Panc1 (cell line): ENCODE results near the gene SLC7A4. TPM values are rescaled to one million over a fixed set of nuclear protein-coding genes. Genes with fewer than 3 reads are reported as not detected.

Experiments
- ATAC-seq: fragments of 200-7000 bp; cut with Tn5 transposase; 2 replicates; pipeline ENCODE4 v1.9.1; 2020; ENCODE audit warnings: mild to moderate bottlenecking, moderate library complexity
- BruUV-seq: library from RNA; stranded (reverse); fragments of 400-500 nt; replicated peaks from 2 replicates; lab custom pipeline; 2021; lab: Mats Ljungman, UMichigan
- CTCF ChIA-PET: fragments of 300-600 bp; sonication (Branson Sonifier 250); formaldehyde crosslinking; loops from one replicate; lab custom pipeline; 2022; ENCODE audit warnings: antibody characterized with exemption; lab: Charles Lee
- POLR2A ChIA-PET: fragments of 300-600 bp; sonication (Branson Sonifier 250); formaldehyde crosslinking; loops from one replicate; lab custom pipeline; 2022; ENCODE audit warnings: antibody characterized with exemption; lab: Charles Lee
- DNase-seq: peaks from one replicate; pipeline ENCODE4 v3.0.0-alpha.2; 2010; ENCODE audit warnings: low read depth, low spot score
- H3K27ac ChIP-seq: 2 replicates; pipeline ENCODE4 v1.5.1; 2011; ENCODE audit warnings: mild to moderate bottlenecking, low read length, inconsistent platforms
- H3K27me3 ChIP-seq: fragments of 200-500 bp; sonication (Bioruptor generic); 2 replicates; pipeline ENCODE4 v1.6.0; 2014; ENCODE audit warnings: low read length, inconsistent platforms; ENCODE audit not compliant: control insufficient read depth, insufficient read depth
- H3K36me3 ChIP-seq: fragments of 200-500 bp; sonication (Bioruptor generic); 2 replicates; pipeline ENCODE4 v1.5.1; 2014; ENCODE audit warnings: inconsistent platforms, mild to moderate bottlenecking, low read length, moderate library complexity; ENCODE audit not compliant: control insufficient read depth, insufficient read depth
- H3K4me1 ChIP-seq: 2 replicates; pipeline ENCODE4 v1.5.1; 2011; ENCODE audit warnings: inconsistent platforms, mild to moderate bottlenecking, low read length, moderate library complexity; ENCODE audit not compliant: control insufficient read depth, insufficient read depth
- H3K4me3 ChIP-seq, 2 experiments: 2 replicates each; pipeline ENCODE4 v1.5.1; 2011 to 2012; ENCODE audit warnings: low read depth in 2 of 2, low read length in 2 of 2, mild to moderate bottlenecking in 2 of 2, inconsistent platforms in 1 of 2, moderate library complexity in 1 of 2
- H3K9me3 ChIP-seq: fragments of 200-500 bp; sonication (Bioruptor generic); 2 replicates; pipeline ENCODE4 v1.5.1; 2014; ENCODE audit warnings: low read depth, mild to moderate bottlenecking, inconsistent platforms, low read length, moderate library complexity; ENCODE audit not compliant: control insufficient read depth, insufficient read depth
- POLR2AphosphoS5 ChIP-seq: IDR thresholded peaks from 2 replicates; pipeline ENCODE4 v1.6.1; 2012; ENCODE audit warnings: mild to moderate bottlenecking, low read depth, low read length, moderate library complexity
- SIN3A ChIP-seq: IDR thresholded peaks from 2 replicates; pipeline ENCODE4 v1.6.1; 2012; ENCODE audit warnings: low read depth, mild to moderate bottlenecking, low read length, moderate library complexity, borderline replicate concordance; ENCODE audit not compliant: insufficient read depth
- TCF7L2 ChIP-seq: IDR thresholded peaks from 2 replicates; pipeline ENCODE4 v1.6.1; 2011; ENCODE audit warnings: mild to moderate bottlenecking, low read depth, low read length, inconsistent platforms
- in situ Hi-C: cut with HindIII; loops from 2 replicates; pipeline ENCODE4 v1.10.0; 2016; ENCODE audit warnings: low sequenced_read_pairs, low pct_unique_long_range_greater_than_20kb
- intact Hi-C: fragments of 100-400 bp; cut with micrococcal nuclease; formaldehyde crosslinking; loops from one replicate; pipeline ENCODE4 v1.10.0; 2022; ENCODE audit not compliant: unreplicated experiment
- total RNA-seq: library from RNA; stranded (reverse); gene quantifications from one replicate; pipeline ENCODE4 v1.2.1, GENCODE V29; 2021; ENCODE audit not compliant: unreplicated experiment
- TF ChIP-seq, protein P1 (sequence below), 2 experiments: IDR thresholded peaks; 2 replicates each; pipeline ENCODE4 v1.6.1; 2011 to 2012; ENCODE audit warnings: low read depth in 2 of 2, control low read depth in 1 of 2, low read length in 1 of 2, mild to moderate bottlenecking in 1 of 2, moderate library complexity in 1 of 2; ENCODE audit not compliant: insufficient read depth in 1 of 2
- TF ChIP-seq, protein P2 (sequence below): fragments of 450-650 bp; IDR thresholded peaks from 2 replicates; pipeline ENCODE4 v1.5.1; 2017; ENCODE audit warnings: mild to moderate bottlenecking

SLC7A4 gene
- total RNA-seq, 1 experiment from 2014 or later = not detected

DNA sequence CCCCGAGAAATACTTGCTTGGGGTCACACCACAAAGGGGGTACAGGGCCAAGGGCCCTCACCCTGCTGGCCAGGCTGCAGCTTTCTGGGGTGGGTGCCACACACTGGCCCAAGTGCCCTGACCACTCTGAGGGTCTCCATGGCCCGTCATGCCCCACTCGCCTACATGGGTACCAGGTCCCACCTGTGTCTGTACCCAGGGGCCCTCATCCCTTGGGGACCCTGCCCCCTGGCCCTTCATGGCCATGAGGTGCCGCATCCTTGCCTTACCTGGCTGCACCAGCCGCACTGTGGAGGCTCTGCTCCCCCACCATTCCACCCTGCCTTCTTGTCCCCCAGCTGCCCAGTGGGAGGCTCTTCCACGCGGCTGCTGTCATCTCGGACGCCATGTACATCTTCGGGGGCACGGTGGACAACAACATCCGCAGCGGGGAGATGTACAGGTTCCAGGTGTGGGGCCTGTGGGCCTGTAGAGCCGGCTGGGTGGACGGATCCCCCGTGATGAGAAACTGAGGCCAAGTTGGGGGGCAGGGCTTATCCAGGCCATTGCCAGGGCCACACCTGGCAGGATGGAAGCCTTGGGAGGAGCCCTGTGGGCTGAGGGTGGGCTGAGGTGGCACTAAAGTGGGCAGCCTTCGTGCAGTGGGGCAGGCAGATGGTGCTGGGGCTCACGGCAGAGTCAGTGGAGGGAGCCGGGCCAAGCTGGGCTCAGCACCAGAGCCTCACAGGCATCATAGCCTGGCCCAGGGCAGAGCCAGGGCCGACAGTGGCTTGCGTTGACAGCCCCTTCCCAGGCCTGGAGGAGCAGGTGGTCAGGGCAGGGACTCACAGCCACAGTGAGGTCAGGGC, 39.7 kb downstream of the SLC7A4 start:
- in situ Hi-C loops (no loop called here), intact Hi-C loops (no loop called here)
- no TSS peak for BruUV-seq
- ChIA-PET CTCF (no interaction called here), POLR2A (no interaction called here)
- Histone ChIP-seq H3K36me3 (no peaks in the 10 kb centered on the region), H3K27me3 (no peaks in the 10 kb centered on the region), H3K4me3 (no peak overlapping the region), H3K4me1 (no peaks in the 10 kb centered on the region), H3K27ac (no peak overlapping the region), H3K9me3 (no peaks in the 10 kb centered on the region)
- DNase-seq = no peak
- no peak for ATAC-seq
- no peak for TF ChIP-seq TCF7L2
- TF ChIP-seq SIN3A = no peak
- TF ChIP-seq, protein P1, sequence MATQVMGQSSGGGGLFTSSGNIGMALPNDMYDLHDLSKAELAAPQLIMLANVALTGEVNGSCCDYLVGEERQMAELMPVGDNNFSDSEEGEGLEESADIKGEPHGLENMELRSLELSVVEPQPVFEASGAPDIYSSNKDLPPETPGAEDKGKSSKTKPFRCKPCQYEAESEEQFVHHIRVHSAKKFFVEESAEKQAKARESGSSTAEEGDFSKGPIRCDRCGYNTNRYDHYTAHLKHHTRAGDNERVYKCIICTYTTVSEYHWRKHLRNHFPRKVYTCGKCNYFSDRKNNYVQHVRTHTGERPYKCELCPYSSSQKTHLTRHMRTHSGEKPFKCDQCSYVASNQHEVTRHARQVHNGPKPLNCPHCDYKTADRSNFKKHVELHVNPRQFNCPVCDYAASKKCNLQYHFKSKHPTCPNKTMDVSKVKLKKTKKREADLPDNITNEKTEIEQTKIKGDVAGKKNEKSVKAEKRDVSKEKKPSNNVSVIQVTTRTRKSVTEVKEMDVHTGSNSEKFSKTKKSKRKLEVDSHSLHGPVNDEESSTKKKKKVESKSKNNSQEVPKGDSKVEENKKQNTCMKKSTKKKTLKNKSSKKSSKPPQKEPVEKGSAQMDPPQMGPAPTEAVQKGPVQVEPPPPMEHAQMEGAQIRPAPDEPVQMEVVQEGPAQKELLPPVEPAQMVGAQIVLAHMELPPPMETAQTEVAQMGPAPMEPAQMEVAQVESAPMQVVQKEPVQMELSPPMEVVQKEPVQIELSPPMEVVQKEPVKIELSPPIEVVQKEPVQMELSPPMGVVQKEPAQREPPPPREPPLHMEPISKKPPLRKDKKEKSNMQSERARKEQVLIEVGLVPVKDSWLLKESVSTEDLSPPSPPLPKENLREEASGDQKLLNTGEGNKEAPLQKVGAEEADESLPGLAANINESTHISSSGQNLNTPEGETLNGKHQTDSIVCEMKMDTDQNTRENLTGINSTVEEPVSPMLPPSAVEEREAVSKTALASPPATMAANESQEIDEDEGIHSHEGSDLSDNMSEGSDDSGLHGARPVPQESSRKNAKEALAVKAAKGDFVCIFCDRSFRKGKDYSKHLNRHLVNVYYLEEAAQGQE (IDR thresholded peaks at IDR 0.05; ENCODE audit: insufficient read depth in 1 of 2, low read depth in 2 of 2, low read length in 1 of 2) = no peak
- TF ChIP-seq POLR2AphosphoS5 = no peak
- TF ChIP-seq, protein P2, sequence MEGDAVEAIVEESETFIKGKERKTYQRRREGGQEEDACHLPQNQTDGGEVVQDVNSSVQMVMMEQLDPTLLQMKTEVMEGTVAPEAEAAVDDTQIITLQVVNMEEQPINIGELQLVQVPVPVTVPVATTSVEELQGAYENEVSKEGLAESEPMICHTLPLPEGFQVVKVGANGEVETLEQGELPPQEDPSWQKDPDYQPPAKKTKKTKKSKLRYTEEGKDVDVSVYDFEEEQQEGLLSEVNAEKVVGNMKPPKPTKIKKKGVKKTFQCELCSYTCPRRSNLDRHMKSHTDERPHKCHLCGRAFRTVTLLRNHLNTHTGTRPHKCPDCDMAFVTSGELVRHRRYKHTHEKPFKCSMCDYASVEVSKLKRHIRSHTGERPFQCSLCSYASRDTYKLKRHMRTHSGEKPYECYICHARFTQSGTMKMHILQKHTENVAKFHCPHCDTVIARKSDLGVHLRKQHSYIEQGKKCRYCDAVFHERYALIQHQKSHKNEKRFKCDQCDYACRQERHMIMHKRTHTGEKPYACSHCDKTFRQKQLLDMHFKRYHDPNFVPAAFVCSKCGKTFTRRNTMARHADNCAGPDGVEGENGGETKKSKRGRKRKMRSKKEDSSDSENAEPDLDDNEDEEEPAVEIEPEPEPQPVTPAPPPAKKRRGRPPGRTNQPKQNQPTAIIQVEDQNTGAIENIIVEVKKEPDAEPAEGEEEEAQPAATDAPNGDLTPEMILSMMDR = no peak

DNA sequence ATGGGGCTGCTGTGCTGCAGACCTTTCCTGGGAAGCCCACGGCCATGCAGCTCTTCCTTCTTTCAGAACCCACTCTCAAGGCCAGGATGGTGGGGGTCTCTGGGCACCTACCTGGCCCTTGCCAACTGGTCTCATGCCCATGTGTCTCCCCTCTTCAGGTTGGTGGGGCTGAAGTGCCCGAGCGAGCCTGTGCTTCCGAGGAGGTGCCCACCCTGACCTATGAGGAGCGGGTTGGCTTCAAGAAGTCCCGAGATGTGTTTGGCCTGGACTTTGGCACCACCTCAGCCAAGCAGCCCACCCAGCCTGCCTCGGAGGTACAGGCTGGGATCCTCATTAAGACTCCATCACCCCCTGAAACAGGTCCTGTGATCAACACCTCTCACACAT, 40.3 kb downstream of the SLC7A4 start:
- ATAC-seq = no peak
- intact Hi-C loops = no loop called here
- H3K4me1 ChIP-seq = no peaks in the 10 kb centered on the region
- H3K9me3 ChIP-seq = no peaks in the 10 kb centered on the region
- in situ Hi-C loops = no loop called here
- no peak for DNase-seq
- ChIA-PET POLR2A (no interaction called here), CTCF (no interaction called here)
- H3K27ac ChIP-seq = no peak overlapping the region
- H3K27me3 ChIP-seq = no peaks in the 10 kb centered on the region
- no peak overlapping the region for H3K4me3 ChIP-seq
- TF ChIP-seq, protein P1 (IDR thresholded peaks at IDR 0.05; ENCODE audit: insufficient read depth in 1 of 2, low read depth in 2 of 2, low read length in 1 of 2) = no peak
- no peak for TF ChIP-seq POLR2AphosphoS5
- TF ChIP-seq TCF7L2 = no peak
- no peak for TF ChIP-seq SIN3A
- TF ChIP-seq, protein P2 = no peak
- no peaks in the 10 kb centered on the region for H3K36me3 ChIP-seq
- BruUV-seq = no TSS peak
